SJSA1 (cell line): ENCODE measurements around the gene MGAT1. TPM values are rescaled to one million over a fixed set of nuclear protein-coding genes. Genes with fewer than 3 reads are reported as not detected.
"Not testable (repeated sequence)": the region's sequence is repeated elsewhere in the genome, so short reads cannot be mapped to it uniquely, and the experiment has no call there.

ENCODE experiments used
- DNase-seq, 2 experiments: peaks; one replicate each; pipeline ENCODE4 v3.0.0-alpha.2; 2015 to 2020; ENCODE audit warnings: low spot score in 2 of 2, low read depth in 1 of 2
- H3K27ac ChIP-seq: fragments of 250-450 bp; sonication (Bioruptor Pico); 2 replicates; pipeline ENCODE4 v1.5.1; 2020; ENCODE audit warnings: mild to moderate bottlenecking, moderate library complexity
- H3K27me3 ChIP-seq: fragments of 250-450 bp; sonication (Bioruptor Pico); replicated peaks from 2 replicates; pipeline ENCODE4 v1.5.1; 2020; ENCODE audit warnings: mild to moderate bottlenecking, moderate library complexity
- H3K36me3 ChIP-seq: fragments of 250-450 bp; sonication (Bioruptor Pico); 2 replicates; pipeline ENCODE4 v1.5.1; 2020; ENCODE audit warnings: mild to moderate bottlenecking
- H3K4me1 ChIP-seq: fragments of 250-450 bp; sonication (Bioruptor Pico); replicated peaks from 2 replicates; pipeline ENCODE4 v1.6.1; 2021; ENCODE audit warnings: mild to moderate bottlenecking
- H3K4me3 ChIP-seq: fragments of 250-450 bp; sonication (Bioruptor Pico); 2 replicates; pipeline ENCODE4 v1.5.1; 2020; ENCODE audit warnings: mild to moderate bottlenecking
- H3K9me3 ChIP-seq: fragments of 250-450 bp; sonication (Bioruptor Pico); replicated peaks from 2 replicates; pipeline ENCODE4 v1.5.1; 2020; ENCODE audit warnings: mild to moderate bottlenecking
- total RNA-seq: library from RNA; depleted of rRNA; stranded (reverse); fragments of >200 nt; shearing (Covaris generic); gene quantifications from 2 replicates; pipeline ENCODE4 v1.2.3, GENCODE V29; 2014

MGAT1 gene
- total RNA-seq, 1 experiment from 2014 or later: 123 TPM

DNA sequence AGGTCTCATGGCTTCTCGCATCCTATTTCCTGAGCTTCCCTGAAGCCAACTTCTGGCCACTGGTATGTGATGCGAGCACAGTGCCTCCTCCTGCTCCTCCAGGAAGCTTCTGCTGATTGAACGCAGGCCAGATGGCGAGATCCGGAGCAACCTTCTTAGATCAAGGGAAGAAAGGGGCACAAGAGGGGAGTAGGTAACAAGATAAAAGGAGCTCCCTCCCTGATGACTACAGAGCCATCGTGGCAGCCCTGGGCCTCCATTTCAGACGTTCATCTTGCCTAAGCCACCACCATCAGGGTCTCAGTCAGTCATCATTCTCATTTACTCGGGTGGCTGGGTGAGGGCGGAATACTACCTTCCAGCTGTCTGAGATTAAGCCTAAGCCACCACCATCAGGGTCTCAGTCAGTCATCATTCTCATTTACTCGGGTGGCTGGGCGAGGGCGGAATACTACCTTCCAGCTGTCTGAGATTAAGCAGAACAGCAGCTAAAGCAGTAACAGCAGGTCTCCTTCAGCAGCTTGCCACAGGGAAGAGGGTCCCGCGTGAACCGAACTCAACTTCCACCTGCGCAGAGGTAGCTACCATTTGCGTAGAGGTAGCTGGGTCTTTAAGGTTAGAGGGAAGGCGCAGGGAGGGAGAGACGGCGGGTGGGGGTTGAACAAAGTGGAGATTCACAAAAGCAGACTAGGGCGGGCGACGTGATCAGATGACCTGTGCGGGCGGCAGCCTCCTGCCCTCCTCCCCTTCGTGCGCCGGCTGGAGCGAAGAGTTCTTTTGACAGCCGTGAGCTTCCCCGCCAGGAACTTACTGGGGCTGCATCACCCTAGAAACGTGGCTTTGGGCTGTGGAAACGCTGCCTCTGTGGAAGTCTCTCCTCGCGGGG, 27.9 kb upstream of the MGAT1 start:
- peaks cover 32% of the 10 kb centered on the region for H3K36me3 ChIP-seq
- peaks cover 8% of the 10 kb centered on the region for H3K9me3 ChIP-seq
- peak overlapping the region; percentile 87 for H3K27ac ChIP-seq
- peak overlapping the region; percentile 72 for H3K4me3 ChIP-seq
- no peaks in the 10 kb centered on the region for H3K27me3 ChIP-seq
- H3K4me1 ChIP-seq: peaks cover 37% of the 10 kb centered on the region
- no peak for DNase-seq

GRCh38 chr5:180829726-180830125, 27.1 kb upstream of the MGAT1 start:
- Histone ChIP-seq H3K36me3 (peaks cover 31% of the 10 kb centered on the region), H3K27me3 (no peaks in the 10 kb centered on the region), H3K4me1 (peaks cover 40% of the 10 kb centered on the region), H3K9me3 (peaks cover 8% of the 10 kb centered on the region), H3K27ac (no peak overlapping the region), H3K4me3 (no peak overlapping the region)
- DNase-seq: no peak

- H3K4me3 ChIP-seq, H3K9me3 ChIP-seq, H3K27ac ChIP-seq, H3K27me3 ChIP-seq, DNase-seq: not testable (repeated sequence)
- Histone ChIP-seq H3K36me3 (peaks cover 23% of the 10 kb centered on the region), H3K4me1 (peaks cover 40% of the 10 kb centered on the region)
Observed at GRCh38 chr5:180828756-180829531, 26.3 kb upstream of the MGAT1 start.

- not testable (repeated sequence) for H3K9me3 ChIP-seq, DNase-seq, H3K4me3 ChIP-seq, H3K27ac ChIP-seq, H3K27me3 ChIP-seq
- H3K36me3 ChIP-seq: peaks cover 22% of the 10 kb centered on the region
- peaks cover 35% of the 10 kb centered on the region for H3K4me1 ChIP-seq
Observed at GRCh38 chr5:180827374-180827773, 24.8 kb upstream of the MGAT1 start.

DNA sequence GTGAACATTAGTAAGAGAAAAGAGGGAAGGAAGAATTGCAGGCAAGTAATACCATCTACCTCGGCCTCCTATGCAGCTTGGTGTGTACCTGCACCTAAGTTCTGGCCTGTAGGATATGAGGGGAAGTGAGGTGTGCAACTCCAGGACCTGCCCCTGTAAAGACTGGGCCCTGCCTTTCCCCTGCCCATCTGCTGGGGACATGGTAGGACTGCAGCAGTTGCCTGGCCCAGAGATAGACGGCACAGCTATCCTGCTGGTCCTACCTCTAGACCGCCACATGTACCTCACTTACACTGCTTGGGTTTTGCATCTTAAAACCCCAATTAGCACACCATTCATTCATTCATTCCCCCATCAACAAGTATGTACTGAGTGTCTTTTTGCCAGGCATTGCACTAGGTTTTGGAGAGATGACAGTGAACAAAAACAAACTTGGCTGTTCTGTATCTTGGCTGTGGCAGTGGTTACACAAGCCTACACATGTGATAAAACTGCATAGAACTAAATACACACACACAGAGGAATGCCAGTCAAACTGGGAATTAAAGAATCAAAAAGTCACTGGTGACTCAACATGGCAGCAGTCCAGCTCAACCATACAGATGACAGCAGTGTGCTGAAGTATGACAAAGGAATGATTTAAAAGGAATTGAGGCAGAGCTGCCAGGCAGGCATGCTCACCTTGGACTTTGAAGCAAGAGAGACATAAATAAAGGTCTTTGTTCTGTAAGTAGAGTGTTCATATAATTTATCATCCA, 23.3 kb upstream of the MGAT1 start:
- DNase-seq: peak; percentile 69 to 75
- no peaks in the 10 kb centered on the region for H3K27me3 ChIP-seq
- H3K36me3 ChIP-seq: peaks cover 13% of the 10 kb centered on the region
- H3K9me3 ChIP-seq: peaks cover 8% of the 10 kb centered on the region
- H3K4me1 ChIP-seq: peaks cover 26% of the 10 kb centered on the region
- no peak overlapping the region for H3K4me3 ChIP-seq
- H3K27ac ChIP-seq: no peak overlapping the region

GRCh38 chr5:180824630-180825476, 22.2 kb upstream of the MGAT1 start:
- Histone ChIP-seq H3K4me1 (peaks cover 16% of the 10 kb centered on the region), H3K36me3 (peaks cover 7% of the 10 kb centered on the region), H3K27me3 (no peaks in the 10 kb centered on the region), H3K27ac (no peak overlapping the region), H3K9me3 (peaks cover 5% of the 10 kb centered on the region), H3K4me3 (no peak overlapping the region)
- DNase-seq: no peak

- H3K27me3 ChIP-seq: no peaks in the 10 kb centered on the region
- no peaks in the 10 kb centered on the region for H3K9me3 ChIP-seq
- no peaks in the 10 kb centered on the region for H3K36me3 ChIP-seq
- H3K4me1 ChIP-seq: peaks cover 16% of the 10 kb centered on the region
- no peak overlapping the region for H3K4me3 ChIP-seq
- DNase-seq: no peak
- H3K27ac ChIP-seq: no peak overlapping the region
Observed at GRCh38 chr5:180823940-180824629, 21.5 kb upstream of the MGAT1 start.

DNA sequence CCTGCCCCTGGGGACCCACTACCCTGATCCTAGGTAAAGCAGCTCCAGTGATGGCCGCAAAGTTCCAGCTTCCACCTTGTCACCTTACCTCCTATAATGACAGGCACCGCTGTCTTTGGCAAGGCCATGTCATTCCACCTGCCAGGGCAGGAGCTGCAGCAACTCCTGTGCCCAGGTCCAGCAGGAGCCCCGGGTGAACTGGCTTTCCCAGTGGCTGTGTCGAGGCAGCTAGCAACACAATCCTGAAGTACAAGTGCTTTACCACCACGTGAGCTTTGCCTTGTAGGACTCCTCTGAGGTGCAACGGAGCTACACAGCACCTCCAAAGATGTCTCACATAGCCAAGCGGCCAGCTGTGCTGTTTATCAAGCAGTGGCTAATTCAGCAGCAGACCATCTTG, 20.7 kb upstream of the MGAT1 start:
- no peak overlapping the region for H3K27ac ChIP-seq
- peaks cover 16% of the 10 kb centered on the region for H3K4me1 ChIP-seq
- H3K4me3 ChIP-seq: no peak overlapping the region
- H3K9me3 ChIP-seq: no peaks in the 10 kb centered on the region
- no peaks in the 10 kb centered on the region for H3K36me3 ChIP-seq
- no peak for DNase-seq
- H3K27me3 ChIP-seq: no peaks in the 10 kb centered on the region

- H3K9me3 ChIP-seq: no peaks in the 10 kb centered on the region
- no peaks in the 10 kb centered on the region for H3K36me3 ChIP-seq
- no peak overlapping the region for H3K4me3 ChIP-seq
- H3K27ac ChIP-seq: no peak overlapping the region
- no peak for DNase-seq
- no peaks in the 10 kb centered on the region for H3K27me3 ChIP-seq
- H3K4me1 ChIP-seq: peaks cover 22% of the 10 kb centered on the region
Observed at GRCh38 chr5:180821538-180821937, 18.9 kb upstream of the MGAT1 start.

DNA sequence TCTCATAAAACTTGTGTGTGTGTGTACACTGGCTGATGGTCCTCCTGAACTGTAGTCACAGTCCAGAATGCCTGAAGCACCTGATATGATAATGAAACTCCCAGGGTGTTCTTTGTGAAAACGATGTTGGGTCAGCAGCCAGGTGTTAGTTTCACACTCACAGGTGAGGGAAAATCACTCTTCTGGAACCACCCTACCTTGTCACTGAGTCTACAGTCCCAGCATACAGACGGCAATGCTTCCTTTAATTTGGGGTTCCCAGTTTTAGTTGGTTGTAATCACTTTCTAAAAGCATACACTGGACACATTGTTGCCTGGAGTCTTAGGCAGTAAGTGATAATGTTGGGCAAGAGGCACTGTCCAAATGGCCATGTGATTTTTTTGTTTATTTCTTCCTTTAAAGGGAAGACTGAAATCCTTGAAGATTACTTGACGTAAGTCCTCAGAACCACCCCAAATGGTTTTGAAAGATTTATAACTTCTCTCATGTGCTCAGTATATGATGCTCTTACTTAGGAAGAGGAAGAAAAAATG, 18.2 kb upstream of the MGAT1 start:
- Histone ChIP-seq H3K36me3 (no peaks in the 10 kb centered on the region), H3K27ac (no peak overlapping the region), H3K4me1 (peaks cover 16% of the 10 kb centered on the region), H3K9me3 (no peaks in the 10 kb centered on the region), H3K27me3 (no peaks in the 10 kb centered on the region), H3K4me3 (no peak overlapping the region)
- no peak for DNase-seq

GRCh38 chr5:180818677-180819341, 16.2 kb upstream of the MGAT1 start:
- Histone ChIP-seq H3K4me3 (no peak overlapping the region), H3K9me3 (no peaks in the 10 kb centered on the region)

More at GRCh38 chr5:180818677-180819341, 16.2 kb upstream of the MGAT1 start:
- H3K27me3 ChIP-seq: no peaks in the 10 kb centered on the region
- peaks cover 10% of the 10 kb centered on the region for H3K4me1 ChIP-seq
- no peaks in the 10 kb centered on the region for H3K36me3 ChIP-seq
- H3K27ac ChIP-seq: no peak overlapping the region
- DNase-seq: peak in 1 of 2 experiments; percentile 20
